MM.1S (cell line): ENCODE results near the gene TCF3.

Source experiments
- EZH2 ChIP-seq: fragments of 300-600 bp; sonication (generic); optimal IDR thresholded peaks from 2 replicates; pipeline ENCODE3; 2017; ENCODE audit warnings: low read depth, mild to moderate bottlenecking, antibody characterized with exemption, low read length, mixed read lengths
- EZH2phosphoT487 ChIP-seq: fragments of 300-600 bp; sonication (generic); IDR thresholded peaks from 2 replicates; pipeline ENCODE4 v1.6.1; 2018; ENCODE audit warnings: antibody characterized with exemption, low read length
- TF ChIP-seq, protein P1 (sequence below): fragments of 300-600 bp; sonication (generic); IDR thresholded peaks from 2 replicates; pipeline ENCODE4 v1.5.1; 2016; ENCODE audit warnings: antibody characterized with exemption, low read length, mixed read lengths

- TF ChIP-seq, protein P1, sequence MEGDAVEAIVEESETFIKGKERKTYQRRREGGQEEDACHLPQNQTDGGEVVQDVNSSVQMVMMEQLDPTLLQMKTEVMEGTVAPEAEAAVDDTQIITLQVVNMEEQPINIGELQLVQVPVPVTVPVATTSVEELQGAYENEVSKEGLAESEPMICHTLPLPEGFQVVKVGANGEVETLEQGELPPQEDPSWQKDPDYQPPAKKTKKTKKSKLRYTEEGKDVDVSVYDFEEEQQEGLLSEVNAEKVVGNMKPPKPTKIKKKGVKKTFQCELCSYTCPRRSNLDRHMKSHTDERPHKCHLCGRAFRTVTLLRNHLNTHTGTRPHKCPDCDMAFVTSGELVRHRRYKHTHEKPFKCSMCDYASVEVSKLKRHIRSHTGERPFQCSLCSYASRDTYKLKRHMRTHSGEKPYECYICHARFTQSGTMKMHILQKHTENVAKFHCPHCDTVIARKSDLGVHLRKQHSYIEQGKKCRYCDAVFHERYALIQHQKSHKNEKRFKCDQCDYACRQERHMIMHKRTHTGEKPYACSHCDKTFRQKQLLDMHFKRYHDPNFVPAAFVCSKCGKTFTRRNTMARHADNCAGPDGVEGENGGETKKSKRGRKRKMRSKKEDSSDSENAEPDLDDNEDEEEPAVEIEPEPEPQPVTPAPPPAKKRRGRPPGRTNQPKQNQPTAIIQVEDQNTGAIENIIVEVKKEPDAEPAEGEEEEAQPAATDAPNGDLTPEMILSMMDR = no peak
- no peak for TF ChIP-seq EZH2phosphoT487
- no peak for TF ChIP-seq EZH2
Measured at GRCh38 chr19:1612114-1613086, 40.0 kb downstream of the TCF3 start.
